ENCODE measurements around the gene CRYBA2. TPM values are rescaled to one million over a fixed set of nuclear protein-coding genes. Genes with fewer than 3 reads are reported as not detected.

CRYBA2 gene
- polyA plus RNA-seq, 1 donor from 2014 or later = not detected

DNA sequence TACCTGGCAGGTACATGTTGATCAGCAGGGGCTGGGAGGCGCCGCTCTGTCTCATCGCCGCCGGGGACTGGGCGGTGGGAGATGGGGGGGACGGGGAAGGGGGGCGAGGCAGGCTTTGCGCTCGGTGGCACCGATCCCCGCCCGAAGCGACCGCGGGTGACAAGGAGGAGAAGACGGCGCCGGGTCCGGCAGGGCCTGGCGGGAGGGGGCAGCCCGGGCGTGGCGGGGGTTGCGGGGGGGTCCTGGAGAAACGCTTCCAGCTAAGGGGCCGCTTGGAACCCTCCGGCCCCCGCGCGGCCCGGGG is 8.2 kb downstream of the CRYBA2 start, which contains the start of gene FEV:
Gene FEV (minus strand): TSS at position 164 of the 304 bp plus-strand sequence. CDS start 109 bp downstream, at position 55.
- Mint-ChIP-seq H3K9me3 (no peaks in the 10 kb centered on the region), H3K36me3 (no peaks in the 10 kb centered on the region), H3K4me1 (peaks cover 11 to 14% (median 11%) of the 10 kb centered on the region in 3 donors), H3K27ac (peak within 1 kb of the TSS in 2 of 3 donors; percentile 64 to 91), H3K27me3 (peaks cover 59% of the 10 kb centered on the region), H3K4me3 (peak within 1 kb of the TSS; percentile 42 to 70 (median 50))

GRCh38 chr2:218984239-218985020 is 8.8 kb downstream of the CRYBA2 start:
- H3K27me3 Mint-ChIP-seq = peaks cover 60% of the 10 kb centered on the region
- H3K4me3 Mint-ChIP-seq = peak overlapping the region; percentile 42 to 70 (median 50)
- H3K4me1 Mint-ChIP-seq = peaks cover 11 to 16% (median 14%) of the 10 kb centered on the region in 3 donors
- H3K9me3 Mint-ChIP-seq = no peaks in the 10 kb centered on the region
- H3K27ac Mint-ChIP-seq = peak overlapping the region in 2 of 3 donors; percentile 64 to 91
- H3K36me3 Mint-ChIP-seq = no peaks in the 10 kb centered on the region

DNA sequence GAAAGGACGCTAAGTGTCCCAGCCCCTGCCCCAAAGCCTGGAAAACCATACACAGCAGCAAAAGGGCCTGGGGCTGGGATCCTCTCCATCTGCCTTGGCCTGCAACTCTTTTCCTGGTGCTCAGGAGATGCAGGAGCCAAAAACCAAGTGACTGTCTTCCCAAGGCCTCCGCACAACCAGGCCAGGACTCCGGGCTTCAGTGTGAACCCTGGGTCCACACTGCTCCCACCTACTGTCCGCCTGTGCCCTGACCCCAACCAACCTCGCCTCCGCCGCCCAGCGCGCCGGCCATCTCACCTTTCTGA is 9.3 kb downstream of the CRYBA2 start:
- peaks cover 11 to 16% (median 14%) of the 10 kb centered on the region in 3 donors for H3K4me1 Mint-ChIP-seq
- no peaks in the 10 kb centered on the region for H3K9me3 Mint-ChIP-seq
- peaks cover 60% of the 10 kb centered on the region for H3K27me3 Mint-ChIP-seq
- peak overlapping the region in 2 of 3 donors; percentile 62 to 80 for H3K27ac Mint-ChIP-seq
- H3K4me3 Mint-ChIP-seq = peak overlapping the region in 2 of 4 donors; percentile 21 to 50
- no peaks in the 10 kb centered on the region for H3K36me3 Mint-ChIP-seq

GRCh38 chr2:218983263-218983933 is 9.8 kb downstream of the CRYBA2 start:
- Mint-ChIP-seq H3K27me3 (peaks cover 58% of the 10 kb centered on the region), H3K4me1 (peaks cover 11 to 16% (median 14%) of the 10 kb centered on the region in 3 donors), H3K27ac (peak overlapping the region; percentile 46 to 80 (median 62)), H3K4me3 (peak overlapping the region in 3 of 4 donors; percentile 49 to 51 (median 50)), H3K9me3 (no peaks in the 10 kb centered on the region), H3K36me3 (no peaks in the 10 kb centered on the region)

- H3K27ac Mint-ChIP-seq = peak overlapping the region; percentile 46 to 80 (median 62)
- peaks cover 11 to 16% (median 14%) of the 10 kb centered on the region in 3 donors for H3K4me1 Mint-ChIP-seq
- H3K27me3 Mint-ChIP-seq = peaks cover 58% of the 10 kb centered on the region
- H3K36me3 Mint-ChIP-seq = no peaks in the 10 kb centered on the region
- H3K4me3 Mint-ChIP-seq = peak overlapping the region in 3 of 4 donors; percentile 50 to 69 (median 60)
- H3K9me3 Mint-ChIP-seq = no peaks in the 10 kb centered on the region
Measured at GRCh38 chr2:218982586-218983262, 10.5 kb downstream of the CRYBA2 start.

- peak overlapping the region in 2 of 3 donors; percentile 35 to 73 for H3K27ac Mint-ChIP-seq
- peaks cover 56% of the 10 kb centered on the region for H3K27me3 Mint-ChIP-seq
- peak overlapping the region; percentile 40 to 77 (median 64) for H3K4me3 Mint-ChIP-seq
- H3K9me3 Mint-ChIP-seq = no peaks in the 10 kb centered on the region
- no peaks in the 10 kb centered on the region for H3K36me3 Mint-ChIP-seq
- peaks cover 11 to 16% (median 14%) of the 10 kb centered on the region in 3 donors for H3K4me1 Mint-ChIP-seq
Measured at GRCh38 chr2:218981881-218982585, 11.2 kb downstream of the CRYBA2 start.

- peak overlapping the region in 2 of 3 donors; percentile 85 to 91 for H3K27ac Mint-ChIP-seq
- H3K4me1 Mint-ChIP-seq = peaks cover 11 to 16% (median 14%) of the 10 kb centered on the region in 3 donors
- H3K9me3 Mint-ChIP-seq = no peaks in the 10 kb centered on the region
- H3K27me3 Mint-ChIP-seq = peaks cover 51% of the 10 kb centered on the region
- peak overlapping the region; percentile 76 to 93 (median 91) for H3K4me3 Mint-ChIP-seq
- no peaks in the 10 kb centered on the region for H3K36me3 Mint-ChIP-seq
Measured at GRCh38 chr2:218981390-218981880, 11.8 kb downstream of the CRYBA2 start.

DNA sequence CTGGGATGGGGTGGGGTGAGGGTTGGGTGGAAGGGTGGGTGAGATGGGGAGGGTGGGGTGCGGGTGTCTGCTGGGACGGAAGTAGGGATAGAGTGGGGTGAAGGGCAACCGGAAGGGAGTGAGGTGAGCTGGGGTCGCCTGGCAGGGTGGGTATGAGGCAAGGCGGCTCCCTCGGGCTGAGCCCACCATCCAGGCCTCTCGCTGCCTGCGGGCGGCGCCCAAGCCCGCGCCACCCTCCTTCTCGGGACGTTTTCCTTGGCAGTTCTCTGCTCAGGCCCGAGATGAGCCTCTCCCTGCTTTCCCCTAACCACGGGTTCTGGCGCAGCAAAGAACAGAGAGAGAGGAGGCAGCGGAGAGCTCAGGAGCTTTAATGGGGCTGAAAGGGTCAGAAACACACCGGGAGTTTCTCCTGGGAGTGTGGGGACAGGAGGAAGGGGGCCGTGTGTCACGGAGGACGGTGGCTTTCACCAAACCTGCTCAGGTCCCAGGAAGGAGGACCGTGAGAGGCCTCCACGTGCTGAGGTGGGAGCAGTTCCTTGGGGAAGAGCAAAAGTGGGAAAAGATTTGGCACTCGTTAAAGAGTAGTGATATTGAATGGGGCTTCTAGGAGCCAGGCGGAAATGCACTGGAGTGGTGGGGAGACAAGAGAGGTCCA is 12.4 kb downstream of the CRYBA2 start:
- Mint-ChIP-seq H3K27ac (peak overlapping the region in 2 of 3 donors; percentile 85 to 91), H3K9me3 (no peaks in the 10 kb centered on the region), H3K4me3 (peak overlapping the region; percentile 76 to 93 (median 91)), H3K36me3 (no peaks in the 10 kb centered on the region), H3K27me3 (peaks cover 47% of the 10 kb centered on the region), H3K4me1 (peaks cover 11 to 16% (median 14%) of the 10 kb centered on the region in 3 donors)

DNA sequence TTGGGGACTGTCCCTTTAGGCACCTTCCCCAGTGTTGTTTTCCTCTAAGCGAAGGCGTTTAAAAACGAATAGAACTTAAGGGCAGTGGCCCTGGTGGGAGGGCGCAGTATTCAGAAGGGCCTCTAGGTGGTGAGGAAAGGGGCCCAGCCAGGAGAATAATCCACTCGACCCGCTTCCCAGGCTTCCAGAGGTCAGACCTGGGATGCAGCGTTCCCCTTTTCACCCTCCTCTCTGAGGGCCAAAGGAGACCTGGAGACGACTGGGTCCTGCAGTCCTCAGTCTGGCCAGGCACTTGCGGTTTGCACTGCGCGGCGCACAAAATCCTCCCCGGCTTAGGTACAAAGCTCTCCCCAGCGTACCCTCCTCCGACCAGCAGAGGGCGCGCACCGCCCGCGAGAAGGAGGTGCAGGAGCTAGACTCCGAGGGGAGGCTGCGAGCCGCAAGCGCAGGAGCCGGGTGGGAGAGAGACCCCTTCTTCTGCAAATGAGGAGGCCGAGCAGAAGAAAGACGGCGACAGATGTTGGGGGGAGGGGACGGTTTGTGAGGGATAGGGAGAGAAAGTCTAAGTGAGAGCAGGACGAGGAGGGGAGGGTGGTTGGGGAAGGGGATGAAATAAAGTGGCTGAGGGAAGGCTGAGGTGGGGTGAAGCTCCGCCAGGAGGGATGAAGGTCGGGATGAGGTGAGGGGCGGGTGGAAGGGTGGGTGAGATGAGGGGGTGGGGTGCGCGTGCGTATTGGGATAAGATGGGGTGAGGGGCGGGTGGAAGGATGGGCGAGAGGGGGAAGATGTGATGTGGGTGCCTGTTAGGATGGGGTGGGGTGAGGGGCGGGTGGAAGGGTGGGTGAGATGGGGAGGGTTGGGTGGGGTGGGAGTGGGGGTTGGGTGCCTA is 13.1 kb downstream of the CRYBA2 start:
- Mint-ChIP-seq H3K36me3 (no peaks in the 10 kb centered on the region), H3K4me3 (peak overlapping the region; percentile 30 to 91 (median 72)), H3K9me3 (no peaks in the 10 kb centered on the region), H3K4me1 (peaks cover 10 to 16% (median 14%) of the 10 kb centered on the region in 3 donors), H3K27me3 (peaks cover 44% of the 10 kb centered on the region), H3K27ac (peak overlapping the region in 1 of 3 donors; percentile 58)

DNA sequence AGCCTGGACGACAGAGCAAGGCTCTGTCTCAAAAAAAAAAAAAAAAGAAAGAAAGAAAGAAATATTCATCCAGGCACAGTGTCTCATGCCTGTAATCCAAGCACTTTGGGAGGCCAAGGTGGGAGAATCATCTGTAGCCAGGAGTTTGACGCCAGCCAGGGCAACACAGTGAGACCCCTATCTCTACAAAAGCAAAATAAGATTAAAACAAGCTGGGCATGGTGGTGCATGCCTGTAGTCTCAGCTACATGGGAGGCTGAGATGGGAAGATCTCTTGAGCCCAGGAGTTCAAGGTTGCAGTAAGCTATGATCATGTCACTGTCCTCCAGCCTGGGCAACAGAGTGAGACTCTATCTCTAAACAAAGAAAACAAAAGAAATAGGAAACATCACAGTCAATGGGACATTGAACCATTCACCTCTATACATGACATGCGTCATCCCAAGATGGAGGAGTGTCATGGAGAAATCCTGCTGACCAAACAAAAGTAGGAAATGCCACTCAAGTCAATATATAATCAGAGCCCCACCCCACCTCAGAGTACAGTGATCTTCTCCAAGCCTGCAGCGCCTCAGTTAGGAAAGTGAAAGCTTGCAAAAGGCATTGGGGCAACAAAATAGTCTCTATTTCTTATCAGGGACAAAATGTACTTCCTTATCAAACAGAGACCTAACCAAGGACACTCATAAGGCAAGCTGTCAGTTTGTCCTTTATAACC is 18.0 kb downstream of the CRYBA2 start:
- H3K9me3 Mint-ChIP-seq = no peaks in the 10 kb centered on the region
- no peaks in the 10 kb centered on the region for H3K36me3 Mint-ChIP-seq
- peaks cover 38% of the 10 kb centered on the region for H3K27me3 Mint-ChIP-seq
- no peak overlapping the region for H3K4me3 Mint-ChIP-seq
- peaks cover 2 to 5% (median 2%) of the 10 kb centered on the region in 3 donors for H3K4me1 Mint-ChIP-seq
- no peak overlapping the region for H3K27ac Mint-ChIP-seq

DNA sequence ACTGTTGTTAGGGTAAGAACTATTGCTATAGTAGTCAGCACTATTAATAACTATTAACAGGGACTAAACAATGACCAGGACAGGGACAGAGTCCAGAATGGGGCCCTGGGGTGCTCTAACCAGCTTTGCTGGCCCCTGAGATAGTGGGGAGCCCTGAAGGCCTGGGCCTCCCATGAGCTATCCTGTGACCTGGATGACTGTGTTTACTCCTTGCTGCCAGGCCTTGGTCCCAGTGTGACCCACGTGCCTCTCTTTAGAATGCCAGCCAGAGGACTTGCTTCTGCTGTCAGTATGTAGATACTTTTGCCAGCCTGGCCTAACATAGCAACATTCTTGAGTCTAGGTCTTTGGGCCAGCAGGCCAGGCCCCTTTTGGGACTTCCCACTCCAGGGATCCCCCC is 22.3 kb downstream of the CRYBA2 start:
- H3K36me3 Mint-ChIP-seq = no peaks in the 10 kb centered on the region
- H3K27me3 Mint-ChIP-seq = peaks cover 26% of the 10 kb centered on the region
- peaks cover 0 to 2% (median 0%) of the 10 kb centered on the region in 3 donors for H3K9me3 Mint-ChIP-seq
- H3K4me1 Mint-ChIP-seq = no peaks in the 10 kb centered on the region
- H3K4me3 Mint-ChIP-seq = no peak overlapping the region
- no peak overlapping the region for H3K27ac Mint-ChIP-seq

GRCh38 chr2:218964041-218964771 is 29.0 kb downstream of the CRYBA2 start:
- H3K27ac Mint-ChIP-seq = no peak overlapping the region
- H3K36me3 Mint-ChIP-seq = no peaks in the 10 kb centered on the region
- peaks cover 47% of the 10 kb centered on the region for H3K27me3 Mint-ChIP-seq
- H3K4me3 Mint-ChIP-seq = peak overlapping the region in 1 of 4 donors; percentile 38
- H3K9me3 Mint-ChIP-seq = peaks cover 0 to 2% (median 0%) of the 10 kb centered on the region in 3 donors
- peaks cover 0 to 4% (median 4%) of the 10 kb centered on the region in 3 donors for H3K4me1 Mint-ChIP-seq

All from IgD-negative memory B cell (primary cell).